CD4-positive, alpha-beta T cell treated with Interleukin-17A for 1 hour (primary cell): ENCODE data around the gene FES.
"Not testable (repeated sequence)": the region's sequence is repeated elsewhere in the genome, so short reads cannot be mapped to it uniquely, and the experiment has no call there.

Source experiments
- DNase-seq: peaks from one replicate; pipeline ENCODE4 v3.0.0-alpha.2; 2020

The FES gene

GRCh38 chr15:90862487-90862886, 21.8 kb upstream of the FES start:
- no peak for DNase-seq

GRCh38 chr15:90862964-90863778, 21.1 kb upstream of the FES start:
- DNase-seq: no peak

- DNase-seq: no peak
These were observed 20.3 kb upstream of the FES start for GRCh38 chr15:90863987-90864386.

- no peak for DNase-seq
These were observed 19.8 kb upstream of the FES start for GRCh38 chr15:90864507-90864906.

- no peak for DNase-seq
These were observed 18.6 kb upstream of the FES start for GRCh38 chr15:90865702-90866101.

GRCh38 chr15:90866161-90866715, 18.1 kb upstream of the FES start:
- no peak for DNase-seq

GRCh38 chr15:90866800-90867199, 17.5 kb upstream of the FES start:
- no peak for DNase-seq

- DNase-seq: no peak
These were observed 16.0 kb upstream of the FES start, which contains the start of gene FURIN for GRCh38 chr15:90868261-90868689. TSS of gene FURIN (plus strand) at chr15:90868588. CDS start at chr15:90875741, 7,153 bp downstream.

- DNase-seq: no peak
These were observed 15.2 kb upstream of the FES start for GRCh38 chr15:90869140-90869541.

- DNase-seq: peak; percentile 42
These were observed 14.5 kb upstream of the FES start for GRCh38 chr15:90869601-90870353.

GRCh38 chr15:90870354-90871138, 13.8 kb upstream of the FES start:
- DNase-seq: no peak

GRCh38 chr15:90871139-90871715, 13.1 kb upstream of the FES start:
- no peak for DNase-seq

- DNase-seq: no peak
These were observed 12.4 kb upstream of the FES start for GRCh38 chr15:90871716-90872485.

GRCh38 chr15:90872486-90873184, 11.7 kb upstream of the FES start:
- DNase-seq: no peak

- DNase-seq: no peak
These were observed 10.8 kb upstream of the FES start for GRCh38 chr15:90873488-90873997.

GRCh38 chr15:90873998-90874605, 10.2 kb upstream of the FES start:
- DNase-seq: no peak

GRCh38 chr15:90874986-90875385, 9.3 kb upstream of the FES start:
- DNase-seq: not testable (repeated sequence)

GRCh38 chr15:90875549-90875981, 8.7 kb upstream of the FES start:
- DNase-seq: no peak

- no peak for DNase-seq
These were observed 8.3 kb upstream of the FES start for GRCh38 chr15:90876046-90876445.

- no peak for DNase-seq
These were observed 7.7 kb upstream of the FES start for GRCh38 chr15:90876512-90877170.
